Brain microvascular endothelial cell (primary cell): ENCODE data around the gene LYRM9.
A peak's percentile ranks its signal among the peaks of the same experiment; 100 is the strongest.

Source experiments
- DNase-seq: peaks from one replicate; pipeline ENCODE4 v3.0.0-alpha.2; 2020
- H3K27ac ChIP-seq: fragments of 250-450 bp; sonication (Bioruptor Pico); 2 replicates; pipeline ENCODE4 v1.5.1; 2020; ENCODE audit warnings: mild to moderate bottlenecking, moderate library complexity
- H3K27me3 ChIP-seq: fragments of 250-450 bp; sonication (Bioruptor Pico); replicated peaks from 2 replicates; pipeline ENCODE4 v1.5.1; 2020; ENCODE audit warnings: mild to moderate bottlenecking
- H3K36me3 ChIP-seq: fragments of 250-450 bp; sonication (Bioruptor Pico); replicated peaks from 2 replicates; pipeline ENCODE4 v1.5.1; 2020; ENCODE audit warnings: mild to moderate bottlenecking
- H3K4me3 ChIP-seq: 2 replicates; pipeline ENCODE4 v1.5.1; 2011; ENCODE audit warnings: low read depth, mild to moderate bottlenecking, control low read depth, low read length, moderate library complexity
- in situ Hi-C: cut with HindIII; loops from 2 replicates; pipeline ENCODE4 v1.10.0; 2017; ENCODE audit warnings: low sequenced_read_pairs, low pct_ligation_motif_present
- TF ChIP-seq, protein P1 (sequence below): IDR thresholded peaks from 2 replicates; pipeline ENCODE4 v1.5.1; 2011; ENCODE audit warnings: low read depth, mild to moderate bottlenecking, moderate library complexity, low read length, control low read depth, inconsistent platforms; ENCODE audit errors: missing control alignments

The LYRM9 gene

DNA sequence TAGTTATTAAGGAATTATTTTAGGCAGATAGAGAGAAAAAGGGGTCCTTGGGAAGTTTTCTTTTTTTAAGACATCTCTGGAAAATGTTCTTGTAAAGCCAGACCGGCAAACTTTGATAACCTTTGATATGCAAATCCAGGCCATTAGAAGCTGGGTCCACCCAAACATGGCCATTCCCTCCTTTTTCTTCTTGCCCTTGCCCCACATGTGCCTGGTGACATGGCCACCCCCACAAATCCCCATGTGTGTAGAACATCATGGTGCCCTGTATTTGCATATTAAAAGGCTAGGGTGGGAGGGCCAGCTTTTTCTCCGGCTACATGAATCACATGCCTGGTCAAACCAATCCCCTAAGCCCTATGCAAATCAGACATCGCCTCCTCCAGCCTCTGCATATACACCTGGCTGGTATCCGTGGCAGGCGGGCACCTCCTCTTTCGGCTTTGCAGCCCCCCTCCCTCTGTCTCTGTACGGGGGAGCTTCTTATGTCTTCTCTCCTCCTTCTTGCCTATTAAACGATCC is 43.9 kb upstream of the LYRM9 start:
- Histone ChIP-seq H3K4me3 (no peak overlapping the region), H3K27ac (no peak overlapping the region), H3K36me3 (no peaks in the 10 kb centered on the region), H3K27me3 (no peaks in the 10 kb centered on the region)
- in situ Hi-C loops = no loop called here
- TF ChIP-seq, protein P1, sequence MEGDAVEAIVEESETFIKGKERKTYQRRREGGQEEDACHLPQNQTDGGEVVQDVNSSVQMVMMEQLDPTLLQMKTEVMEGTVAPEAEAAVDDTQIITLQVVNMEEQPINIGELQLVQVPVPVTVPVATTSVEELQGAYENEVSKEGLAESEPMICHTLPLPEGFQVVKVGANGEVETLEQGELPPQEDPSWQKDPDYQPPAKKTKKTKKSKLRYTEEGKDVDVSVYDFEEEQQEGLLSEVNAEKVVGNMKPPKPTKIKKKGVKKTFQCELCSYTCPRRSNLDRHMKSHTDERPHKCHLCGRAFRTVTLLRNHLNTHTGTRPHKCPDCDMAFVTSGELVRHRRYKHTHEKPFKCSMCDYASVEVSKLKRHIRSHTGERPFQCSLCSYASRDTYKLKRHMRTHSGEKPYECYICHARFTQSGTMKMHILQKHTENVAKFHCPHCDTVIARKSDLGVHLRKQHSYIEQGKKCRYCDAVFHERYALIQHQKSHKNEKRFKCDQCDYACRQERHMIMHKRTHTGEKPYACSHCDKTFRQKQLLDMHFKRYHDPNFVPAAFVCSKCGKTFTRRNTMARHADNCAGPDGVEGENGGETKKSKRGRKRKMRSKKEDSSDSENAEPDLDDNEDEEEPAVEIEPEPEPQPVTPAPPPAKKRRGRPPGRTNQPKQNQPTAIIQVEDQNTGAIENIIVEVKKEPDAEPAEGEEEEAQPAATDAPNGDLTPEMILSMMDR = no peak
- DNase-seq = no peak

DNA sequence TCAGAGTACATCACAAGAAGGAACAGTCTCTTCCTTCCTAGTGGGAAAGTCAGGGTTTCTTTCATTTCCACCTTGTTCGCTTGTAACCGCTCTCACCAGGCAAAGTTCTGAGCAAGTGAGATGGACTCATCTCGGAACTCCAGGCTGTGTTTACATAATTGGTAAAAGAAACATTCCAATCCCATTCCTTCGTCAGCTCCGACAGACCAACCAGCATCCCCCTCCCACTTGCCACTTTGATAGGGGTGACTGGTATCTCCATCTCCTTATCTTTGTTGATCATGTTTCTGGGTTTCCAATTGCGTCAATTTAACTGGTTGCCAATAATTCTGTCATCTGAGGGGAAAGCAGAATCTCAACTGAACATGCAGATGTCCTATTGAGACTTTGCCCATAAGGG is 36.8 kb upstream of the LYRM9 start:
- TF ChIP-seq, protein P1 = no peak
- in situ Hi-C loops = no loop called here

DNA sequence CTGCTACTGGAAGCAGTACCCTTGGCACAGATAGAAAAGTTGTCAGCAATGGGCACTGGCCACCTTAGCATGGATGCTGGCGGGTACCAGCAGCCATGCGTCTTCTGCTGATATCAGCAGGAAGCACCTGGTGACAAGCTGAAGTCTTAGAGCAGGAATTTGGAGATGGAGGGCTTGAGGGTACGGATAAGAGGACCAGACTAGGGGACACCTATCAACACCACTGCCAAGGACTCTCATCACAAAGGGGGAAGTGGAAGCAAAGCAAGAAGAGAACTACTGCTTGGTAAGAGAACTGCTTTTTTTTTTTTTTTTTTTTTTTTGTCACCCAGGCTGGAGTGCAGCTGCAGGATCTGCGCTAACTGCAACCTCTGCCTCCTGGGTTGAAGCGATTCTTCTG is 35.4 kb upstream of the LYRM9 start:
- in situ Hi-C loops = no loop called here
- no peak overlapping the region for H3K4me3 ChIP-seq
- H3K27me3 ChIP-seq = no peaks in the 10 kb centered on the region
- H3K36me3 ChIP-seq = no peaks in the 10 kb centered on the region
- TF ChIP-seq, protein P1 = no peak
- no peak for DNase-seq
- H3K27ac ChIP-seq = no peak overlapping the region

More for the DNA sequence above, 36.8 kb upstream of the LYRM9 start:
- Histone ChIP-seq H3K4me3 (no peak overlapping the region), H3K36me3 (no peaks in the 10 kb centered on the region), H3K27ac (no peak overlapping the region), H3K27me3 (no peaks in the 10 kb centered on the region)
- DNase-seq = peak; percentile 56

DNA sequence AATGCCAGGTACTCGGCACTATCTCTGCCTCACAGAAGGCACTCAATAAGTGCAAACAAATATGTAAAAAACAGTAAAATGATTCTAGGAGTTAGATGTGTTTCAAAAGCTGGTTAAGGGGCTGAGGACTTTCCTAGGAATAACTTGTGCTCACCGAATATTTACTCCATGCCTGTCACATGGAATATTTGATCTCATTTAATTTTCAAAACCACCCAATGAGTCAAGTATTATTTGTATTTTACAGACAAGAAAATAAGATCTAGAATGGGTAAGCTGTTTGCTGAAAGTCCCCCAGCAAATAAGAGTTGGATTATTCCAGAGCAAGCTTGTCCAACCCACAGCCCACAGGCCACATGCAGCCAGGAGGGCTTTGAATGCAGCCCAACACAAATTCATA is 34.6 kb upstream of the LYRM9 start:
- in situ Hi-C loops = no loop called here
- H3K27ac ChIP-seq = no peak overlapping the region
- no peaks in the 10 kb centered on the region for H3K27me3 ChIP-seq
- TF ChIP-seq, protein P1 = no peak
- no peaks in the 10 kb centered on the region for H3K36me3 ChIP-seq
- DNase-seq = no peak
- H3K4me3 ChIP-seq = no peak overlapping the region

DNA sequence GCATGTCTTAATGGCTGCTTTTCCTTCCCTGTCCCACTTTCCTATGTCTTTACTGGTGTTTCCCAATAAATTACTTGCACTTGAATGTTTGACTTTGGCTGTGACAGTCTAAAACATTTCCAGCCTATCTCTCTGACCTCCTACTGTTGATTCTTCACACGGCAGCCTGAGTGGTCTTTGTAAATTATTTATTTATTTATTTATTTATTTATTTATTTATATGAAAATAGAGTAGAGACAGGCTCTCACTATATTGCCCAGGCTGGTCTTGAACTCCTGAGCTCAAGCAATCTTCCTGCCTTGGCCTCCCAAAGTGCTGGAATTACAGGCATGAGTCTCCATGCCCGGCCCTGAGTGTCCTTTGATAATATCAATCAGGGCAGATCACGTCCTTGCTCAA is 28.4 kb upstream of the LYRM9 start:
- H3K4me3 ChIP-seq = no peak overlapping the region
- TF ChIP-seq, protein P1 = no peak
- no peaks in the 10 kb centered on the region for H3K27me3 ChIP-seq
- H3K27ac ChIP-seq = no peak overlapping the region
- H3K36me3 ChIP-seq = no peaks in the 10 kb centered on the region
- in situ Hi-C loops = no loop called here
- DNase-seq = no peak

DNA sequence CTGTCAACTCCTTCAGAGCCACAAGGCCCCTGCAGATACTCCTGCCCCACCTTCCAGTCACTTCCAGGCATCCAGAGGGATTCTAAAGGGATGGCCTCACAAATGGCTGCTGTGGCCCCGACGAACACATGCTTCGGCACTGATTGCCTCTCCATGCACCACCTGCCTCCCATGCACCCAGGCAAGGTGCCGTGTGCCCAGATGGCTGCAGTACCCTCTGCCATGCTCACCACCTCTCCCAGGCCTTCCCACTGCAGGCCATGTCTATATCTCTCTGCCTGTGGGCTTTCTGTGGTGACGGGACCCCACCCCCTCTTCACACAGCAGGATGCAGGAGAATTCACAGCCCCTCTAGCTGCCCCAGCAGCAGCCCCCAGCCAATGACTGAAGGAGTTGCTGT is 27.9 kb upstream of the LYRM9 start:
- Histone ChIP-seq H3K27ac (no peak overlapping the region), H3K4me3 (no peak overlapping the region), H3K36me3 (no peaks in the 10 kb centered on the region), H3K27me3 (no peaks in the 10 kb centered on the region)
- DNase-seq = no peak
- TF ChIP-seq, protein P1 = no peak
- in situ Hi-C loops = no loop called here
